NCI-H128 (cell line): ENCODE data around the gene FN3KRP.
"Not testable (repeated sequence)": the region's sequence is repeated elsewhere in the genome, so short reads cannot be mapped to it uniquely, and the experiment has no call there.

Experiments
- DNase-seq: peaks from one replicate; lab custom pipeline; 2025; ENCODE audit not compliant: unreplicated experiment; lab: John Stamatoyannopoulos, UW

Gene FN3KRP

GRCh38 chr17:82737967-82738877 is 21.7 kb downstream of the FN3KRP start:
- no peak for DNase-seq

- no peak for DNase-seq
Observed at GRCh38 chr17:82740906-82741759, 24.6 kb downstream of the FN3KRP start.

GRCh38 chr17:82743344-82744219 is 27.1 kb downstream of the FN3KRP start:
- no peak for DNase-seq

GRCh38 chr17:82744736-82745135 is 28.2 kb downstream of the FN3KRP start:
- not testable (repeated sequence) for DNase-seq

- no peak for DNase-seq
Observed at GRCh38 chr17:82745524-82745923, 29.0 kb downstream of the FN3KRP start.

GRCh38 chr17:82748756-82749155 is 32.2 kb downstream of the FN3KRP start:
- no peak for DNase-seq

GRCh38 chr17:82750241-82750908 is 33.9 kb downstream of the FN3KRP start:
- DNase-seq, result no peak

- no peak for DNase-seq
Observed at GRCh38 chr17:82751171-82751570, 34.7 kb downstream of the FN3KRP start.

- DNase-seq, result peak; percentile 38
Observed at GRCh38 chr17:82751571-82752370, 35.3 kb downstream of the FN3KRP start, which contains the start of gene TBCD. TBCD (plus strand) TSS chr17:82752065; CDS start chr17:82752194, 129 bp downstream.

GRCh38 chr17:82752371-82753200 is 36.1 kb downstream of the FN3KRP start:
- no peak for DNase-seq

GRCh38 chr17:82753201-82753464 is 36.6 kb downstream of the FN3KRP start:
- DNase-seq, result no peak

- DNase-seq, result no peak
Observed at GRCh38 chr17:82754297-82755208, 38.0 kb downstream of the FN3KRP start.

- DNase-seq, result no peak
Observed at GRCh38 chr17:82756166-82756565, 39.7 kb downstream of the FN3KRP start.

- DNase-seq, result no peak
Observed at GRCh38 chr17:82765371-82765770, 48.9 kb downstream of the FN3KRP start.

GRCh38 chr17:82767041-82767754 is 50.7 kb downstream of the FN3KRP start:
- peak; percentile 19 for DNase-seq

- DNase-seq, result no peak
Observed at GRCh38 chr17:82769041-82769440, 52.5 kb downstream of the FN3KRP start.

GRCh38 chr17:82772026-82772425 is 55.5 kb downstream of the FN3KRP start:
- DNase-seq, result no peak
